H1 (cell line): ENCODE measurements around the gene LDLRAD3. TPM values are rescaled to one million over a fixed set of nuclear protein-coding genes. Genes with fewer than 3 reads are reported as not detected.

Source experiments
- CTCF ChIA-PET: fragments of 300-600 bp; sonication (Branson Sonifier 250); formaldehyde crosslinking; loops from one replicate; lab custom pipeline; 2021; ENCODE audit not compliant: partially characterized antibody; lab: Charles Lee
- POLR2A ChIA-PET: fragments of 300-600 bp; sonication (Branson Sonifier 250); formaldehyde crosslinking; loops from one replicate; lab custom pipeline; 2021; ENCODE audit warnings: inconsistent platforms; ENCODE audit not compliant: partially characterized antibody; lab: Charles Lee
- DNase-seq, 2 experiments: peaks; one replicate each; pipeline versions ENCODE4 v3.0.0 to v3.0.0-alpha.2; 2010 to 2022; ENCODE audit warnings: low spot score in 2 of 2, low read depth in 1 of 2, mixed read lengths in 1 of 2
- FAIRE-seq: peaks from 2 replicates; lab custom pipeline; 2011; peaks lifted over from hg19 to GRCh38; lab: Jason Lieb, UNC
- H2AFZ ChIP-seq: 2 replicates; pipeline ENCODE4 v1.8.1; 2012; ENCODE audit warnings: low read length, inconsistent platforms
- H2AK5ac ChIP-seq: 2 replicates; pipeline ENCODE4 v1.6.1; 2013; ENCODE audit warnings: low read depth, low read length
- H2BK120ac ChIP-seq: replicated peaks from 2 replicates; pipeline ENCODE3; 2013; ENCODE audit warnings: low read depth, low read length, inconsistent platforms
- H2BK12ac ChIP-seq: 2 replicates; pipeline ENCODE4 v1.6.1; 2013; ENCODE audit warnings: low read depth, low read length
- H2BK15ac ChIP-seq: 2 replicates; pipeline ENCODE4 v1.6.1; 2013; ENCODE audit warnings: low read length
- H2BK20ac ChIP-seq: 2 replicates; pipeline ENCODE4 v1.6.1; 2013; ENCODE audit warnings: low read length
- H2BK5ac ChIP-seq: 2 replicates; pipeline ENCODE4 v1.6.1; 2013; ENCODE audit warnings: low read depth, low read length
- H3K14ac ChIP-seq: 2 replicates; pipeline ENCODE4 v1.6.1; 2013; ENCODE audit warnings: inconsistent platforms; ENCODE audit not compliant: insufficient read length
- H3K18ac ChIP-seq: 2 replicates; pipeline ENCODE4 v1.6.1; 2013; ENCODE audit warnings: low read length; ENCODE audit errors: extremely low read depth
- H3K23ac ChIP-seq: 2 replicates; pipeline ENCODE4 v1.6.1; 2013; ENCODE audit warnings: inconsistent platforms; ENCODE audit not compliant: insufficient read length
- H3K23me2 ChIP-seq: 2 replicates; pipeline ENCODE4 v1.6.1; 2013; ENCODE audit warnings: low read depth, low read length
- H3K27ac ChIP-seq: 2 replicates; pipeline ENCODE4 v1.6.1; 2011; ENCODE audit warnings: low read depth, low read length, inconsistent platforms
- H3K27me3 ChIP-seq, 4 experiments: replicated peaks in 1 of 4; 1 replicate in 1 of 4; 2 replicates in 3 of 4; pipeline versions ENCODE4 v1.6.1 to v1.8.1; 2011 to 2013; ENCODE audit warnings: low read length in 3 of 4, mild to moderate bottlenecking in 3 of 4, inconsistent platforms in 2 of 4, mixed read lengths in 2 of 4, moderate library complexity in 1 of 4; ENCODE audit not compliant: control insufficient read depth in 3 of 4, insufficient read depth in 3 of 4; ENCODE audit errors: extremely low read depth in 1 of 4
- H3K36me3 ChIP-seq, 4 experiments: 2 replicates each; pipeline versions ENCODE4 v1.6.1 to v1.8.1; 2011 to 2013; ENCODE audit warnings: mild to moderate bottlenecking in 4 of 4, low read length in 3 of 4, moderate library complexity in 2 of 4, control low read depth in 1 of 4, inconsistent platforms in 1 of 4; ENCODE audit not compliant: insufficient read depth in 4 of 4, control insufficient read depth in 2 of 4
- H3K4ac ChIP-seq: replicated peaks from 2 replicates; pipeline ENCODE3; 2013; ENCODE audit warnings: low read length, low read depth, mixed read lengths, inconsistent platforms; ENCODE audit not compliant: insufficient read length
- H3K4me1 ChIP-seq, 4 experiments: replicated peaks in 1 of 4; 1 replicate in 1 of 4; 2 replicates in 3 of 4; pipeline versions ENCODE4 v1.6.1 to v1.8.1; 2011 to 2013; ENCODE audit warnings: low read length in 3 of 4, inconsistent platforms in 2 of 4, mixed read lengths in 1 of 4; ENCODE audit not compliant: insufficient read depth in 4 of 4, control insufficient read depth in 3 of 4
- H3K4me2 ChIP-seq, 2 experiments: 2 replicates each; pipeline versions ENCODE4 v1.6.1 to v1.8.1; 2011 to 2013; ENCODE audit warnings: low read depth in 2 of 2, low read length in 2 of 2, control low read depth in 1 of 2, inconsistent platforms in 1 of 2, mild to moderate bottlenecking in 1 of 2; ENCODE audit not compliant: insufficient read depth in 1 of 2
- H3K4me3 ChIP-seq, 4 experiments: fragments of 200-600, 300-600 bp in 1 of 4; sonication (generic), shearing (Covaris generic), sonication (Bioruptor Twin) in 1 of 4; 2 replicates each; pipeline versions ENCODE4 v1.5.1 to v1.8.1; 2011 to 2016; ENCODE audit warnings: low read length in 4 of 4, low read depth in 3 of 4, control low read depth in 2 of 4, inconsistent platforms in 2 of 4, mild to moderate bottlenecking in 2 of 4, mixed read lengths in 1 of 4, moderate library complexity in 1 of 4; ENCODE audit not compliant: insufficient read depth in 2 of 4; ENCODE audit errors: extremely low read depth in 1 of 4
- H3K56ac ChIP-seq: replicated peaks from 2 replicates; pipeline ENCODE3; 2013; ENCODE audit warnings: low read depth, mild to moderate bottlenecking, mixed read lengths, low read length, inconsistent platforms; ENCODE audit not compliant: insufficient read length
- H3K79me1 ChIP-seq: 2 replicates; pipeline ENCODE4 v1.6.1; 2013; ENCODE audit warnings: low read depth, low read length, control low read depth
- H3K79me2 ChIP-seq, 2 experiments: 2 replicates each; pipeline versions ENCODE4 v1.6.1 to v1.8.1; 2012 to 2013; ENCODE audit warnings: low read length in 2 of 2, mild to moderate bottlenecking in 2 of 2, inconsistent platforms in 1 of 2; ENCODE audit not compliant: insufficient read depth in 2 of 2, control insufficient read depth in 1 of 2
- H3K9ac ChIP-seq, 4 experiments: replicated peaks in 1 of 4; 1 replicate in 1 of 4; 2 replicates in 3 of 4; pipeline versions ENCODE4 v1.6.1 to v1.8.1; 2011 to 2013; ENCODE audit warnings: low read depth in 3 of 4, low read length in 3 of 4, control low read depth in 2 of 4, mild to moderate bottlenecking in 2 of 4, moderate library complexity in 2 of 4, inconsistent platforms in 1 of 4; ENCODE audit errors: extremely low read depth in 1 of 4
- H3K9me3 ChIP-seq, 2 experiments: 2 replicates each; pipeline versions ENCODE4 v1.6.1 to v1.8.1; 2012 to 2013; ENCODE audit warnings: mild to moderate bottlenecking in 2 of 2, moderate library complexity in 2 of 2, control low read depth in 1 of 2, inconsistent platforms in 1 of 2, low read depth in 1 of 2, low read length in 1 of 2, mixed read lengths in 1 of 2; ENCODE audit not compliant: insufficient read depth in 2 of 2
- H4K20me1 ChIP-seq, 2 experiments: replicated peaks in 1 of 2; 2 replicates each; pipeline versions ENCODE3 to v1.8.1; 2011 to 2013; ENCODE audit warnings: inconsistent platforms in 2 of 2, low read length in 2 of 2, mild to moderate bottlenecking in 1 of 2; ENCODE audit not compliant: insufficient read depth in 2 of 2, control insufficient read depth in 1 of 2
- H4K5ac ChIP-seq: 2 replicates; pipeline ENCODE4 v1.6.1; 2013; ENCODE audit warnings: low read length, low read depth, mixed read lengths, inconsistent platforms; ENCODE audit not compliant: insufficient read length
- H4K8ac ChIP-seq: 2 replicates; pipeline ENCODE4 v1.8.0; 2013; ENCODE audit warnings: mild to moderate bottlenecking, moderate library complexity, low read length, inconsistent platforms; ENCODE audit not compliant: insufficient read depth; ENCODE audit errors: extremely low read depth
- H4K91ac ChIP-seq: replicated peaks from 2 replicates; pipeline ENCODE3; 2013; ENCODE audit warnings: low read length, mixed read lengths, inconsistent platforms; ENCODE audit not compliant: insufficient read length
- BACH1 ChIP-seq: IDR thresholded peaks from 2 replicates; pipeline ENCODE4 v1.6.1; 2012; ENCODE audit warnings: low read length, improper control_type of control experiment
- BRCA1 ChIP-seq: IDR thresholded peaks from 2 replicates; pipeline ENCODE4 v1.6.1; 2012; ENCODE audit warnings: low read depth, low read length, improper control_type of control experiment
- CHD2 ChIP-seq: IDR thresholded peaks from 2 replicates; pipeline ENCODE4 v1.6.1; 2012; ENCODE audit warnings: low read length, improper control_type of control experiment
- CREB1 ChIP-seq: IDR thresholded peaks from 2 replicates; pipeline ENCODE4 v1.6.1; 2012; ENCODE audit warnings: inconsistent platforms
- RNF2 ChIP-seq: fragments of 200-900, 300-1000 bp; sonication (generic); IDR thresholded peaks from 2 replicates; pipeline ENCODE4 v1.7.1; 2016; ENCODE audit warnings: borderline replicate concordance, low read depth, mild to moderate bottlenecking, antibody characterized with exemption, low read length; ENCODE audit not compliant: poor library complexity, severe bottlenecking; ENCODE audit errors: missing control alignments
- TCF12 ChIP-seq: IDR thresholded peaks from 2 replicates; pipeline ENCODE4 v1.6.1; 2011; ENCODE audit warnings: low read depth, mild to moderate bottlenecking, low read length
- YY1 ChIP-seq: IDR thresholded peaks from 2 replicates; pipeline ENCODE4 v1.6.1; 2011; ENCODE audit warnings: low read depth, mild to moderate bottlenecking, low read length
- WGBS, 2 experiments: shearing (Covaris generic) in 1 of 2; methylation state at CpG; one replicate each; pipeline versions ENCODE4 v1.1.6 to v1.1.7; 2013 to 2015; ENCODE audit warnings: low lambda C conversion rate in 2 of 2, mixed read lengths in 2 of 2, inconsistent platforms in 1 of 2, low coverage in 1 of 2, missing lambda C conversion rate in 1 of 2; ENCODE audit not compliant: insufficient replicate concordance in 2 of 2, insufficient coverage in 1 of 2, insufficient read length in 1 of 2; ENCODE audit errors: extremely low coverage in 1 of 2, missing lambda C conversion rate in 1 of 2; 5-methylcytosine and 5-hydroxymethylcytosine counted together
- polyA plus RNA-seq, 7 experiments: library from polyadenylated mRNA; depleted of rRNA in 3 of 7; stranded (reverse) in 5 of 7; unstranded in 2 of 7; fragments of >200 nt in 5 of 7; fragments of 200-250 nt in 2 of 7; gene quantifications; 1 replicate in 5 of 7; 2 replicates in 1 of 7; 4 replicates in 1 of 7; pipeline versions ENCODE4 v1.2.1 to v1.2.3, GENCODE V29; 2011 to 2013; ENCODE audit warnings: missing spikeins in 2 of 7, mixed read lengths in 2 of 7
- total RNA-seq: library from RNA; stranded (reverse); fragmentation: NEBNext Ultra II Directional; extraction: Animal tissue kit (Norgen Biotek cat#: 25700); gene quantifications from 2 replicates; pipeline ENCODE4 v1.2.1, GENCODE V29; 2021

The LDLRAD3 gene
- total and polyA plus RNA-seq, 2 of the 8 experiments (the other 6 are each of a cell fraction or from before 2014, with no cell fraction given), result 18.6 to 22.8 TPM

DNA sequence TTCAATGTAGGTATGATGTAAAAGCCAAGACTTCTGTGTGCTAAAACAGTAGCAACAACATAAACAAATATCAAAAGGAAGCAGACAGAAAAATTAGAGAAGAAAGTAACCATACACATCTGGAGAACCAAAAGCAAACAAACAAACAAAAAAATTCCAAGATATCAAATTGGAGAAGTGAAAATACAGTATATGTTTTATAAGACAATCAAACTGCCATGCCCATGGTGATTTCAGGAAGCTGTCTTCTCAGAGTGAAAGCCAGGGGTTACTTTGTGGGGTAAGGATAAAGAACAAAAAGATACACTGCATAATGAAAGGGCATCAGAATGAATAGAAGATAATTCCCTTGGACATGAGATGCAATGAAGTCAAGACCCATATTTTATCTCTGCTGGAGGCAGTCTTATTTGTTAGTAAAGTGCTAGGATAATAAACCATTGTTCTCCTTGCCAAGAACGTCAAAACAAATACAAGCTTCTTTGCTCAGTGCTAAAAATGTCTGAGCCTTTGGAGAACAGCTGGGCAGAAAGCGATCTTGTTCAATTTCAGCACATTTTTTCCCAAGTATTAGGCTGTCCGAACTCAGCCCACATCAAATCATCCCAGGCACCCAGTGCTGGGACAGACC lies 38.1 kb upstream of the LDLRAD3 start:
- FAIRE-seq, result no peak
- POLR2A ChIA-PET, result no interaction called here
- no peak for TF ChIP-seq TCF12
- no peak for TF ChIP-seq BRCA1
- TF ChIP-seq RNF2, result no peak
- TF ChIP-seq BACH1, result no peak
- TF ChIP-seq CREB1, result no peak
- TF ChIP-seq CHD2, result no peak
- TF ChIP-seq YY1, result no peak
- TF ChIP-seq, all 59 proteins: peak for 0

More for the DNA sequence above, 38.1 kb upstream of the LDLRAD3 start:
- H2AK5ac ChIP-seq, result no peak overlapping the region
- no peak overlapping the region for H2BK12ac ChIP-seq
- H3K23ac ChIP-seq, result no peak overlapping the region
- H4K20me1 ChIP-seq, result no peaks in the 10 kb centered on the region
- WGBS, 2 experiments, result 82% methylated on average over 3 of the region's 3 CpGs; no CpG with 5 or more reads in 1 of the 2 experiments
- H3K14ac ChIP-seq, result no peak overlapping the region
- H3K4me1 ChIP-seq, result no peaks in the 10 kb centered on the region
- H2BK120ac ChIP-seq, result no peak overlapping the region
- no peak overlapping the region for H3K4me2 ChIP-seq
- H2BK20ac ChIP-seq, result no peak overlapping the region
- H3K23me2 ChIP-seq, result no peaks in the 10 kb centered on the region
- no peaks in the 10 kb centered on the region for H3K79me1 ChIP-seq
- H2BK15ac ChIP-seq, result no peak overlapping the region
- H3K4ac ChIP-seq, result no peak overlapping the region
- H4K5ac ChIP-seq, result no peak overlapping the region
- CTCF ChIA-PET, result interaction anchor here (1.6 to 1.8 kb wide), 3 partner anchors 9 to 84 kb away, joined by 5 read pairs; no protein-coding TSS in a partner anchor
- no peak for DNase-seq
- H3K4me3 ChIP-seq, result no peak overlapping the region
- H4K8ac ChIP-seq, result no peak overlapping the region
- no peak overlapping the region for H3K27ac ChIP-seq
- H3K27me3 ChIP-seq, result no peaks in the 10 kb centered on the region
- no peak overlapping the region for H2BK5ac ChIP-seq
- no peak overlapping the region for H3K56ac ChIP-seq
- no peaks in the 10 kb centered on the region for H3K36me3 ChIP-seq
- peak overlapping the region; percentile 43; the same call in 1 of the 2 replicates for H2AFZ ChIP-seq
- peaks cover 16% of the 10 kb centered on the region in 2 experiments for H3K9me3 ChIP-seq
- H3K9ac ChIP-seq, result no peak overlapping the region
- H3K79me2 ChIP-seq, result no peaks in the 10 kb centered on the region
- no peak overlapping the region for H4K91ac ChIP-seq
- H3K18ac ChIP-seq, result no peak overlapping the region
